Calu3 (cell line): ENCODE results near the gene SCGN. TPM values are rescaled to one million over a fixed set of nuclear protein-coding genes. Genes with fewer than 3 reads are reported as not detected.

ENCODE experiments used
- Bru-seq: library from RNA; stranded (reverse); fragments of 400-500 nt; gene quantifications from one replicate; lab custom pipeline; 2021; lab: Mats Ljungman, UMichigan
- BruChase-seq, 2 experiments: library from RNA; stranded (reverse); fragments of 400-500 nt; gene quantifications; one replicate each; lab custom pipeline; 2021; lab: Mats Ljungman, UMichigan
- BruUV-seq: library from RNA; stranded (reverse); fragments of 400-500 nt; replicated peaks from 2 replicates; lab custom pipeline; 2021; lab: Mats Ljungman, UMichigan
- CTCF ChIA-PET: fragments of 300-600 bp; sonication (Branson Sonifier 250); formaldehyde crosslinking; loops from one replicate; lab custom pipeline; 2022; ENCODE audit warnings: antibody characterized with exemption; lab: Charles Lee
- DNase-seq: peaks from one replicate; pipeline ENCODE4 v3.0.0; 2022
- H3K27ac Mint-ChIP-seq: one replicate; pipeline ENCODE4 v1.8.0; 2022; ENCODE audit warnings: mixed read lengths; ENCODE audit not compliant: unreplicated experiment
- H3K27me3 Mint-ChIP-seq: one replicate; pipeline ENCODE4 v1.8.0; 2022; ENCODE audit warnings: mixed read lengths; ENCODE audit not compliant: unreplicated experiment
- H3K36me3 Mint-ChIP-seq: one replicate; pipeline ENCODE4 v1.8.0; 2022; ENCODE audit warnings: mild to moderate bottlenecking, moderate library complexity, mixed read lengths; ENCODE audit not compliant: insufficient read depth, unreplicated experiment
- H3K4me1 Mint-ChIP-seq: one replicate; pipeline ENCODE4 v1.8.0; 2022; ENCODE audit warnings: mild to moderate bottlenecking, low read depth, mixed read lengths; ENCODE audit not compliant: unreplicated experiment
- H3K4me3 Mint-ChIP-seq: one replicate; pipeline ENCODE4 v1.8.0; 2022; ENCODE audit warnings: mild to moderate bottlenecking, low read depth, moderate library complexity, mixed read lengths; ENCODE audit not compliant: unreplicated experiment
- H3K9me3 Mint-ChIP-seq: one replicate; pipeline ENCODE4 v1.8.0; 2022; ENCODE audit warnings: low read depth, mixed read lengths; ENCODE audit not compliant: unreplicated experiment
- CTCF ChIP-seq: fragments of 200-600 bp; IDR thresholded peaks from one replicate; pipeline ENCODE4 v1.8.0; 2022; ENCODE audit warnings: antibody characterized with exemption; ENCODE audit not compliant: unreplicated experiment
- intact Hi-C: fragments of 100-400 bp; cut with micrococcal nuclease; formaldehyde crosslinking; loops from one replicate; pipeline ENCODE4 v1.10.0; 2022; ENCODE audit not compliant: unreplicated experiment
- long read RNA-seq: library from polyadenylated mRNA; stranded (forward); transcript quantifications from one replicate; pipeline ENCODE4 v2.0.0, GENCODE V29; 2022
- total RNA-seq: library from RNA; stranded (reverse); gene quantifications from 2 replicates; pipeline ENCODE4 v1.2.3, GENCODE V29; 2022

SCGN gene
- total RNA-seq (3.5 and 3.7 TPM in 2 replicates), Bru-seq, nascent RNA (percentile 22 among the genes with signal in this experiment), BruChase-seq, experiment 1, labeled RNA remaining after a 6-hour chase (percentile 20 among the genes with signal in this experiment), BruChase-seq, experiment 2, labeled RNA remaining after a 2-hour chase (percentile 17 among the genes with signal in this experiment)
- long read RNA-seq, partial matches to known transcripts = 1 of 3 reads
- long read RNA-seq, other reads (novel, unspliced or antisense) = 2 of 3 reads

- no peaks in the 10 kb centered on the region for H3K9me3 Mint-ChIP-seq
- no peak for TF ChIP-seq CTCF
- peaks cover 56% of the 10 kb centered on the region for H3K27me3 Mint-ChIP-seq
Measured at GRCh38 chr6:25652007-25652515, at the start of gene SCGN. SCGN (plus strand) TSS chr6:25652215; CDS start chr6:25652404, 189 bp downstream.

GRCh38 chr6:25602674-25602982 lies 49.4 kb upstream of the SCGN start:
- CTCF ChIA-PET = no interaction called here
- no TSS peak for BruUV-seq
- intact Hi-C loops = loop anchor here (1.0 to 10.0 kb wide), 4 partner anchors 115 to 379 kb away; no protein-coding TSS in a partner anchor
- no peak for TF ChIP-seq CTCF
- no peaks in the 10 kb centered on the region for H3K9me3 Mint-ChIP-seq
- no peak overlapping the region for H3K27ac Mint-ChIP-seq
- H3K36me3 Mint-ChIP-seq = peaks cover 19% of the 10 kb centered on the region
- peaks cover 11% of the 10 kb centered on the region for H3K4me1 Mint-ChIP-seq
- no peak for DNase-seq
- H3K27me3 Mint-ChIP-seq = no peaks in the 10 kb centered on the region
- H3K4me3 Mint-ChIP-seq = no peak overlapping the region

More at GRCh38 chr6:25652007-25652515, at the start of gene SCGN:
- Mint-ChIP-seq H3K4me3 (peak within 1 kb of the TSS; percentile 69), H3K4me1 (peaks cover 10% of the 10 kb centered on the region), H3K27ac (no peak within 1 kb of the TSS), H3K36me3 (no peaks in the 10 kb centered on the region)
- no TSS peak for BruUV-seq
- peak; percentile 88 for DNase-seq
- CTCF ChIA-PET = interaction anchor here (0.6 to 1.9 kb wide), 4 partner anchors 11 to 113 kb away, joined by 3 to 7 read pairs (median 5); no protein-coding TSS in a partner anchor
- intact Hi-C loops = no loop called here

GRCh38 chr6:25603251-25603650 lies 48.8 kb upstream of the SCGN start:
- TF ChIP-seq CTCF = no peak
- peaks cover 9% of the 10 kb centered on the region for H3K4me1 Mint-ChIP-seq
- intact Hi-C loops = loop anchor here (5.0 to 10.0 kb wide), 2 partner anchors 114 to 292 kb away; no protein-coding TSS in a partner anchor
- H3K36me3 Mint-ChIP-seq = peaks cover 19% of the 10 kb centered on the region
- no peaks in the 10 kb centered on the region for H3K27me3 Mint-ChIP-seq
- H3K4me3 Mint-ChIP-seq = no peak overlapping the region
- H3K27ac Mint-ChIP-seq = no peak overlapping the region
- CTCF ChIA-PET = interaction anchor here (0.9 kb wide), 1 partner anchor 352 kb away, joined by 3 read pairs; no protein-coding TSS in a partner anchor
- no TSS peak for BruUV-seq
- no peaks in the 10 kb centered on the region for H3K9me3 Mint-ChIP-seq
- DNase-seq = no peak

- Mint-ChIP-seq H3K27me3 (no peaks in the 10 kb centered on the region), H3K4me1 (peaks cover 9% of the 10 kb centered on the region), H3K9me3 (no peaks in the 10 kb centered on the region), H3K36me3 (peaks cover 39% of the 10 kb centered on the region), H3K4me3 (no peak overlapping the region), H3K27ac (no peak overlapping the region)
- TF ChIP-seq CTCF = no peak
- intact Hi-C loops = loop anchor here (10.0 kb wide), 1 partner anchor 289 kb away; no protein-coding TSS in a partner anchor
- no TSS peak for BruUV-seq
- DNase-seq = no peak
- CTCF ChIA-PET = interaction anchor here (1.2 kb wide), 1 partner anchor 112 kb away, joined by 3 read pairs; no protein-coding TSS in a partner anchor
Measured at GRCh38 chr6:25606151-25606550, 45.9 kb upstream of the SCGN start.
